Left lobe of liver (tissue), 2 donors: ENCODE measurements around the gene CPNE4. TPM values are rescaled to one million over a fixed set of nuclear protein-coding genes. Genes with fewer than 3 reads are reported as not detected.

Source experiments
- ATAC-seq: fragments of 200-7000 bp; cut with Tn5 transposase; one replicate; pipeline ENCODE4 v1.9.1; 2020; ENCODE audit warnings: mild to moderate bottlenecking, moderate library complexity
- DNase-seq: peaks from one replicate; pipeline ENCODE4 v3.0.0-alpha.2; 2020; ENCODE audit warnings: low spot score
- total RNA-seq: library from RNA; stranded (reverse); gene quantifications from one replicate; pipeline ENCODE4 v1.2.1, GENCODE V29; 2021
- donor health status: DM: no; HTN: no; CAD: no; lungs with moderate emphysema.
- donor health status: DM: no; HTN: yes; CAD: no.

The CPNE4 gene
- total RNA-seq, 1 donor from 2014 or later, result not detected

GRCh38 chr3:131616719-131617118, 418.1 kb downstream of the CPNE4 start:
- DNase-seq (no peak), ATAC-seq (no peak)

GRCh38 chr3:131612745-131613144, 422.1 kb downstream of the CPNE4 start:
- no peak for DNase-seq
- no peak for ATAC-seq

DNA sequence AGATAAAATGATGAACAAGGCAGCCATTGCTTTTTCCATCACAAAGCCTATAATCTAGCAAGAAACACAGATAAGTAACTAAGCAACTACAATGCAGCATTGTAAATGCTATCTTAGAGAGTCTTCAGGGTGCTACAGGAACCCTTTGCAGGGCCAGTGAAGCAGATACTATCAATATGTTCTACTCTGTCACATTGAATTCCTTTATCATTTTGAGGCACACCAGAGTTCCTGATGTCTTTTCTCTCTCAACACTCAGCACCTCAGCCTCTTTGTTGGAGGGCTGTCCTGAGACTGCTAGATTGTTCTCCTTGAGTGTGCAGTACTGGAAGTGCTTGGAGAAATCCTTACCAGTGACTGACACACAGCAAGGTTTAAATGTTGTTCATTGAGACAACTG, 424.6 kb downstream of the CPNE4 start:
- no peak for DNase-seq
- no peak for ATAC-seq

DNA sequence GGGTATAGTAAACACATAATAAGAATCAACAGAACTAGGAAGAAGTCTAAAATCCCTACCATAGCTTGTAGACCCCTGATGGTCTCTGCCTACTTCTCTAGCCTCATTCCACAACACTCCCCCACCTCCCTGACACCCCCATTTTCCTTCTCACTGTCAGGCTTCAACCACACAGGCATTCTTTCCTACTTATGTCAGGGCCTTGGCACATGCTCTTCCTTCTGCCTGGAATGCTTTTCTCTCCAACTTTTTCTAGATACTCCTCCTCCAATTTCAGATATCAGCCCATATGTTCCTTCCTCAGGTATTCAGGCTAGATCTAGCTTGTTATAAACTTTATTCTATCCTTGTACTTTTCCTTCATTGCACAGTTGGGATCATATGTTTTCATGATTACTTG, 426.1 kb downstream of the CPNE4 start:
- ATAC-seq (no peak), DNase-seq (no peak)

- ATAC-seq (no peak), DNase-seq (no peak)
These were observed 426.5 kb downstream of the CPNE4 start for GRCh38 chr3:131608296-131608695.

DNA sequence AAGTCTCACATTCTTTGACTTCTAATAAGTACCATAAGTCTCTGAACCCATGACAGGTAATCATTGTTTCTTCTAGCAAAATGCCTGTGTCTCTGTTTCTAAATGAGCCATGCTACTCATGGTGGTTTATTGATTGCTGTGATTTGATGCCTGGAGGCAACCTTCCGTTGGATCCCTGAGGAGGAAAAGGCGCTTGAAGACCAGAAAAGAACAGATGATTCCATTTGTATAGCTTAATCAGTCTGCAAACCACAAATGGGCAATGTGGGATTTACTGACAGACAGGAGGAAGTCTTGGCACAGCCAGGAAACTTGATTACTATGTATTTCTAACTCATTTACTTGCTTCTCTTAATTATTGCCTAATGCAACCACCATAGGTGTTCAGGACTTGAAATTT, 428.9 kb downstream of the CPNE4 start:
- DNase-seq, result no peak
- ATAC-seq, result no peak

GRCh38 chr3:131602011-131602779, 432.6 kb downstream of the CPNE4 start:
- DNase-seq (no peak), ATAC-seq (no peak)

DNA sequence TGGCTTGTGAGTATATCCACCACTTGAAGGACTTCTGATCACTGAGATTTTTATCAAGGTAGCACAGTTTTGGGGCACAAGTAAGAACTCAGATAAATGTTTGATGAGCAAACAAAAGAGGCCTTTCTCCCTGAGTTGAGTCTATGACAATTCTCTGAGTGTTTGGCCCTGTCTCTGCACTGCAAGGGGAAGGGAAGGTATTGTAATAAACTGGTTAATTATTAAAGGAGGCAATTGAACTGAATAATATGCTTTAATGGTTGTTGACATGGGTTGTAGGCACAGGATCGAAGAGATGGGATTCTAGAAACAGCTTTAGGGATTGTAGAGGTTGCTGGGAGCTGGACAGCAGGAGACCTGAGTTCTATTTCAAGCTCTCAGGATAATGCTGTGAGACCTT, 437.0 kb downstream of the CPNE4 start:
- ATAC-seq, result no peak
- DNase-seq, result no peak

GRCh38 chr3:131596884-131597283, 437.9 kb downstream of the CPNE4 start:
- DNase-seq (no peak), ATAC-seq (no peak)

GRCh38 chr3:131591394-131592014, 443.3 kb downstream of the CPNE4 start:
- ATAC-seq (no peak), DNase-seq (no peak)

DNA sequence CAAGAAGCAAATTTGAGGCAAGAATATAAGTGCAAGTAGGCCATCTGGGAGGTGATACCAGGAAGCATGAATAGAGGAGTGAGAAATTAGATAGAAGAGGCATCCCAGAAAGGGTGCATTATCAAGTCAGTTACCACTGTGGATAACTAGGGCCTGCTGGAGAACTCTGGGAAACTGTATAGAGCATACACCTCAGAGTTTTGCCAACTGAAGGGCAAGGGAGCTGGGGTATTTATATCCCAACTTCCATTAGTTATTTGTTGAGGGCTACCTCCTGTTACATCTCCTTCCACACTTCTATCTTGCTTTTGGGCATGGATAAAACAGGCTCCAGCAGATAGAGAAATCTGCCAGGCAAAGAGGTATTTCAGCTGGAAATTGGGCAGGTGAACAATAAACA, 448.5 kb downstream of the CPNE4 start:
- DNase-seq (no peak), ATAC-seq (no peak)

DNA sequence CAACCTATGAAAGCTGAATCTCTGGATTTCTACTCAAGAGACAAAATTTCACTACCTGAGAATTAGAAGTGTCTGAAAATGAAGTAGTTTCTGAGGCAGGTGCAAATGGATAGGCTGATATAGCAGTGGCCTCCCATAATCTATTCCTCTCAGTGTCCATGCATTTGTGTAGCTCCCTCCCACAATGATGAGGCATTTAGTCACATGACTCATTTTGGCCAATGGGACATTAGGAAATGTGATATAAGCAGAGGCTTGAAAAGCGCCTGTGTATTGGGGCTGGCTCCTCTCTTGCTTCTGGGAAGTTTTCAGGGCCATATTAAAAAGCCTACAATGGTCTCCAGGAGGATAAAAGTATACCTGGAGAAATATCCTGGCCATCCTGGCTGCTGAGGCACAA, 452.4 kb downstream of the CPNE4 start:
- no peak for ATAC-seq

DNA sequence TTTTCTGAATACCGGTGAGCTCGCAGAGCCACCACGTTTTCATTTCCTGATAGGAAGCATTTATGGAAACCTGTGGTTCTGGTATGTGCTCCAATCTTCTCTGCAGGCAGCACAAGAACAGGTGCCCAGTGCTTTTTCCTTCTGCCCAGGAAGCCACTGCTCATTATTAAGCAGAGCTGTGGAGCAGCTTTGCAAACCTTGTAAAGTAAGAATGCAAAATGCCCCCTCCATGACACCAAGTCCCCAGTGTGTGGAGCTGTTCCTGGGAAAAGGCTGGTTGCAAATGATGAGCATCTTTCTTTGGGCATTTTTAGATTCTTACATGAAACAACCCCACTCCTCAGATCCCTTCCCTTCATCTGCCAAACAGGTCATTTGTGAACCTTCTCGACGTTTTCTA, 466.4 kb downstream of the CPNE4 start:
- ATAC-seq (no peak), DNase-seq (no peak)

More for the DNA sequence above, 452.4 kb downstream of the CPNE4 start:
- no peak for DNase-seq

- no peak for ATAC-seq
- DNase-seq, result no peak
These were observed 470.0 kb downstream of the CPNE4 start for GRCh38 chr3:131564812-131565211.

DNA sequence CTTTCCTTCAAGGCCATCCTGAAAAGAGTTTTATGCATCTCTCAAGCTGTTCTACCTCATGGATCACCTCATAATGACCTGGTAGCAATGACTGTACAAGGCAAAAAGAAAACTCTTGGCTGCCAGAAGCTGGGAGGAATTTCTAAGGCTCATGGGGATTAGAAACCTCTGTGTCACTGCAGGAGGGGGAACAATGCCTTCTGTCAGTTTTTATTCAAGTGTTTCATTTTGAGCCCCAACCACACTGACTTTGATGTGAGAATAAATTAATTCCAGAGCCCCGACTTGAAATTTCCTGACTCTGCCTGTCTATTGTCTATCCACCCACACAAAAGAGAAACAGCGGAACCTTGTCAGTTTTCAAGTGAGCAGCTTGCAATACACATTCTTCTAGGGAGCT, 473.3 kb downstream of the CPNE4 start:
- no peak for ATAC-seq

GRCh38 chr3:131560795-131561194, 474.0 kb downstream of the CPNE4 start:
- DNase-seq (no peak), ATAC-seq (no peak)

More for the DNA sequence above, 473.3 kb downstream of the CPNE4 start:
- DNase-seq, result no peak

GRCh38 chr3:131555456-131555855, 479.4 kb downstream of the CPNE4 start:
- ATAC-seq (no peak), DNase-seq (no peak)

GRCh38 chr3:131553495-131554247, 481.1 kb downstream of the CPNE4 start:
- DNase-seq (no peak), ATAC-seq (no peak)

DNA sequence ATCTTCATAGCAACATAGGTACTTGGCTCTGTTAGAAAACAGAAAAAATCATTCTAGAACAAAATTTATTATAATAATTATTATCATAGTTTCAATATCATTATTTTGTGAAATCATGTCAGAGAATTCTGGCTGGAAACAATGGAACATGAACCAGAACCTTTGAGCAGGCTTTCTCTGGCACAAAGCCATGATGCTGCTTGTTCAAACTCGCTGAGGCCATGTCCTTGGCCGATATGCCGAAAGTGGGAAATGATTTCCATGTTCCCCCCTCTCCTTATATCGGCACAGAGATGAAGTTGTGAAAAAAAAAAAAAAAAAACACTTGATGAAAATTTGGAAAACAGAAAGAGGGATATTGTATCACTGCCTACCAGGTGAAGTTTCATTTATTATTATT, 483.1 kb downstream of the CPNE4 start:
- no peak for ATAC-seq
- no peak for DNase-seq

DNA sequence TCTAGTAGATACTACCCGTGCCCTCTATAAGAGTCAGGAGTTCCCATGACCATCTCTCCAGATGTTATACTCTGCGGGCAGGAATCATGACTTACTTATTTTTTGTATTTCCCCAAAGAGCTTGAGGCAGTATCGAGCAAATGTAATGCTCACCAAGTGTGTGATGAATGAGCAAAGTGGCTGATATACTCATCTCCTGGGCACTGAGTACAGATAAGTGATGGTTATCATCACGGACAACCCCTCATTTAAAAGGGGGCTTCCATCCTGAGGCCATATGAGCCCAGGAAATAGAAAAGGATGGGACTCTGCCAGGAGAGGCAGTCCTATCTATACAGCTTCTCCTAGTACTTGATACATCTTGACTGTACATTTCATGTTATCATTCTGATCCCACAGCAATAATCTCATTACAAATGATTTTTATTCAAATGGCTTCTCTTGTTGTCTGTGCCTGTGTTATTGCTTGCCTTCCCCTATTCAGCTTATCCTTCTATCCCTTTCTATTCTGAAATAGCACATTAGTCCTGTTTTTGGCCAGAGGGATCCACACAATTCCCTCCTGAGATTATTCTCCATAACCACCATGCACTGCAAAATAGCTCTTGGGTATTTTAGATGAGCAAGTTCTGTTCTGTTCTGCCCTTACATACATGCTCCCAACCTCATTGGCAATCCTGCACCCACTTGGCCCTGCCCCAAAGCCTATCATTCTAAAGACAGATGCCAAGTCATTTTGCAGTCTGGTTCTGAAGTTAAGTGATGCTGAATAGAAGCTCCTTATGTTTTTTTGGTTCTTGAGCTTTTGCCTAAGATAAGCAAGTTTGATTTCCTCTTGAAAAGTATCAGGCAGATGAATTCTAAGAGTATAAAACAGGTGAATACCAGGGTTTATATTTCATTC, 484.0 kb downstream of the CPNE4 start:
- DNase-seq, result no peak
- ATAC-seq, result no peak

- DNase-seq, result no peak
- ATAC-seq, result no peak
These were observed 485.5 kb downstream of the CPNE4 start for GRCh38 chr3:131549340-131549739.
